PC-9 (cell line): Measurements from ENCODE around the gene CDH12. TPM values are rescaled to one million over a fixed set of nuclear protein-coding genes. Genes with fewer than 3 reads are reported as not detected.

Experiments
- BruUV-seq: library from RNA; stranded (reverse); fragments of 400-500 nt; replicated peaks from 2 replicates; lab custom pipeline; 2021; lab: Mats Ljungman, UMichigan
- CTCF ChIA-PET: fragments of 300-600 bp; sonication (Branson Sonifier 250); formaldehyde crosslinking; loops from one replicate; lab custom pipeline; 2022; ENCODE audit warnings: antibody characterized with exemption; lab: Charles Lee
- POLR2A ChIA-PET: fragments of 300-600 bp; sonication (Branson Sonifier 250); formaldehyde crosslinking; loops from one replicate; lab custom pipeline; 2022; ENCODE audit warnings: antibody characterized with exemption; ENCODE audit not compliant: unreplicated experiment; lab: Charles Lee
- DNase-seq, 2 experiments: peaks; one replicate each; pipeline versions ENCODE4 v3.0.0 to v3.0.0-alpha.2; 2015 to 2022; ENCODE audit warnings: mixed read lengths in 1 of 2
- H2AFZ ChIP-seq: fragments of 200-600 bp; sonication (generic); 2 replicates; pipeline ENCODE4 v1.8.1; 2017; ENCODE audit warnings: antibody characterized with exemption
- H3F3A ChIP-seq: fragments of 200-600 bp; sonication (generic); 2 replicates; pipeline ENCODE4 v1.8.1; 2017; ENCODE audit warnings: antibody characterized with exemption, mild to moderate bottlenecking, low read depth; ENCODE audit not compliant: insufficient read depth
- H3K27ac ChIP-seq: fragments of 200-600 bp; sonication (generic); 2 replicates; pipeline ENCODE4 v1.6.1; 2016; ENCODE audit warnings: mixed run types
- H3K27me3 ChIP-seq: fragments of 200-600 bp; sonication (generic); 2 replicates; pipeline ENCODE4 v1.6.1; 2016; ENCODE audit warnings: low read depth, mixed run types; ENCODE audit not compliant: insufficient read depth
- H3K36me3 ChIP-seq: fragments of 200-600 bp; sonication (generic); 2 replicates; pipeline ENCODE4 v1.6.1; 2016; ENCODE audit warnings: low read depth, mixed run types
- H3K4me1 ChIP-seq: fragments of 200-600 bp; sonication (generic); replicated peaks from 2 replicates; pipeline ENCODE4 v1.6.1; 2016; ENCODE audit warnings: mixed run types; ENCODE audit not compliant: insufficient read depth
- H3K4me2 ChIP-seq: fragments of 200-600 bp; sonication (generic); 2 replicates; pipeline ENCODE4 v1.6.1; 2017; ENCODE audit warnings: mixed run types
- H3K4me3 ChIP-seq: fragments of 200-600 bp; sonication (generic); 2 replicates; pipeline ENCODE4 v1.6.1; 2016; ENCODE audit warnings: mixed run types
- H3K79me2 ChIP-seq: fragments of 200-600 bp; sonication (generic); 2 replicates; pipeline ENCODE4 v1.6.1; 2017; ENCODE audit warnings: low read depth, mixed run types
- H3K9me2 ChIP-seq: fragments of 200-600 bp; sonication (generic); 2 replicates; pipeline ENCODE4 v1.8.1; 2017; ENCODE audit warnings: mild to moderate bottlenecking; ENCODE audit not compliant: insufficient read depth
- H3K9me3 ChIP-seq: fragments of 200-600 bp; sonication (generic); 2 replicates; pipeline ENCODE4 v1.8.1; 2016; ENCODE audit warnings: low read depth; ENCODE audit not compliant: insufficient read depth
- H4K20me1 ChIP-seq: fragments of 200-600 bp; sonication (generic); 2 replicates; pipeline ENCODE4 v1.8.1; 2017; ENCODE audit not compliant: insufficient read depth
- CTCF ChIP-seq: fragments of 200-600 bp; sonication (generic); conservative IDR thresholded peaks from 2 replicates; pipeline ENCODE4 v1.6.1; 2017; ENCODE audit warnings: mixed run types, antibody characterized with exemption, mild to moderate bottlenecking, moderate library complexity
- EZH2 ChIP-seq: fragments of 200-600 bp; sonication (generic); IDR thresholded peaks from 2 replicates; pipeline ENCODE4 v1.8.0; 2017; ENCODE audit warnings: antibody characterized with exemption, low read depth
- intact Hi-C: fragments of 100-400 bp; cut with micrococcal nuclease; formaldehyde crosslinking; loops from one replicate; pipeline ENCODE4 v1.10.0; 2022; ENCODE audit not compliant: unreplicated experiment
- total RNA-seq: library from RNA; stranded (reverse); gene quantifications from 2 replicates; pipeline ENCODE4 v1.2.3, GENCODE V29; 2021

Gene CDH12
- total RNA-seq, 1 experiment from 2014 or later, result not detected

GRCh38 chr5:22751536-22751935 is 101.6 kb downstream of the CDH12 start:
- Histone ChIP-seq H3K36me3 (no peaks in the 10 kb centered on the region), H3F3A (no peaks in the 10 kb centered on the region), H3K27ac (no peak overlapping the region), H3K4me2 (no peak overlapping the region), H4K20me1 (no peaks in the 10 kb centered on the region; the same call in 1 of the 2 replicates), H3K4me3 (no peak overlapping the region), H3K4me1 (no peaks in the 10 kb centered on the region), H3K79me2 (no peaks in the 10 kb centered on the region), H2AFZ (no peak overlapping the region), H3K9me3 (no peaks in the 10 kb centered on the region), H3K27me3 (no peaks in the 10 kb centered on the region), H3K9me2 (no peaks in the 10 kb centered on the region)
- TF ChIP-seq EZH2 (no peak), CTCF (no peak)
- no peak for DNase-seq
- CTCF ChIA-PET, result no interaction called here
- intact Hi-C loops, result no loop called here
- no TSS peak for BruUV-seq
- POLR2A ChIA-PET, result no interaction called here

- H4K20me1 ChIP-seq, result no peaks in the 10 kb centered on the region; the same call in 1 of the 2 replicates
- H3K4me2 ChIP-seq, result no peak overlapping the region
- no peaks in the 10 kb centered on the region for H3K4me1 ChIP-seq
- ChIA-PET CTCF (no interaction called here), POLR2A (no interaction called here)
- TF ChIP-seq CTCF, result no peak
- no peak for TF ChIP-seq EZH2
- intact Hi-C loops, result no loop called here
- DNase-seq, result no peak
- H3K27me3 ChIP-seq, result no peaks in the 10 kb centered on the region
- no peak overlapping the region for H3K4me3 ChIP-seq
- H3K27ac ChIP-seq, result no peak overlapping the region
- BruUV-seq, result no TSS peak
- no peaks in the 10 kb centered on the region for H3F3A ChIP-seq
- no peaks in the 10 kb centered on the region for H3K79me2 ChIP-seq
- no peak overlapping the region for H2AFZ ChIP-seq
- H3K9me3 ChIP-seq, result no peaks in the 10 kb centered on the region; the same call in 1 of the 2 replicates
- H3K9me2 ChIP-seq, result no peaks in the 10 kb centered on the region
- no peaks in the 10 kb centered on the region for H3K36me3 ChIP-seq
Observed at GRCh38 chr5:22736443-22737003, 116.6 kb downstream of the CDH12 start.

GRCh38 chr5:22734907-22735306 is 118.2 kb downstream of the CDH12 start:
- no peak overlapping the region for H3K4me3 ChIP-seq
- H4K20me1 ChIP-seq, result no peaks in the 10 kb centered on the region; the same call in 1 of the 2 replicates
- no peak for DNase-seq
- no peaks in the 10 kb centered on the region for H3K79me2 ChIP-seq
- no peak overlapping the region for H2AFZ ChIP-seq
- no peak overlapping the region for H3K27ac ChIP-seq
- H3K36me3 ChIP-seq, result no peaks in the 10 kb centered on the region
- H3K4me1 ChIP-seq, result no peaks in the 10 kb centered on the region
- H3K27me3 ChIP-seq, result no peaks in the 10 kb centered on the region
- H3K9me3 ChIP-seq, result no peaks in the 10 kb centered on the region; the same call in 1 of the 2 replicates
- ChIA-PET CTCF (no interaction called here), POLR2A (no interaction called here)
- intact Hi-C loops, result no loop called here
- H3K9me2 ChIP-seq, result no peaks in the 10 kb centered on the region
- no peak overlapping the region for H3K4me2 ChIP-seq
- BruUV-seq, result no TSS peak
- TF ChIP-seq EZH2, result no peak
- no peak for TF ChIP-seq CTCF
- H3F3A ChIP-seq, result no peaks in the 10 kb centered on the region
